SK-N-DZ (cell line): Measurements from ENCODE around the gene GINS3.

Source experiments
- DNase-seq: peaks from one replicate; pipeline ENCODE4 v3.0.0-alpha.2; 2015; ENCODE audit warnings: low spot score

GINS3 gene

DNA sequence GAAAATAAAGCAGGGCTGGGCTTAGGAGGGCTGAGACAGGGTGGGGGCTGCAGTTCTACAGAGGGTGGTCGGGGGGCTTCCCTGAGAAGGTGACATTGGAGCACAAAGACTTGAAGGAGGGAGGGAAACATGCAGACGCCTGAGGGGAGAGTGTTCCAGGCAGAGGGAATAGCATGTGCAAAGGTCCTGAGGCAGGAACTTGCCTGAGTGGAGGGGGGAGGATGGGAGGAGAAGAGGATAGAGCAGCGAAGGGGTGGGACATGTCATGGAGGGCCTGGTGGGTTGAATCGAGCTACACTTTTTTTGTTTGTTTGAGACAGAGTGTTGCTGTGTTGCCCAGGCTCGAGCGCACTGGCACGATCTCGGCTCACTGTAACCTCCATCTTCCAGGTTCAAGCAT, 33.0 kb downstream of the GINS3 start:
- no peak for DNase-seq

GRCh38 chr16:58425756-58426494, 33.7 kb downstream of the GINS3 start:
- DNase-seq: no peak

DNA sequence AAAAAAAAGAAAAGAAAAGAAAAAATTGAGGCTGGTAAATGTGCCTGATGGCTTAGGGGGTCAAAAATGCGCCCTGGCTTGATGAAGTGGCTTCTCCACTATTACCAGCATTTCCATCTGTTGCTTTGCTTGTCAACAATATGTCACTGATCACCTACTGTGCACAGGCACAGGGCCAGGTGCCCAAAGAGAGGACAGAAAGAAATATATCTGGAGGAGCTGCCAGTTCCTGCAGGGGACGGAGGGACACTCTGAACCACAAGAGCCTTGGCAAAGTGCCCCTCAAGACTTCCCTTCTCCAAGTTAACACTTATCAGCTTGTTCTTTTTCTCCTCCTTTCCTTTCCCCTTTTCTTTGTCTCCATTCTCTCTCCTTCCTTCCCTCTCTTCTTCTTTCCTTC, 34.7 kb downstream of the GINS3 start:
- no peak for DNase-seq

- DNase-seq: no peak
Observed at GRCh38 chr16:58428621-58429542, 36.6 kb downstream of the GINS3 start.

DNA sequence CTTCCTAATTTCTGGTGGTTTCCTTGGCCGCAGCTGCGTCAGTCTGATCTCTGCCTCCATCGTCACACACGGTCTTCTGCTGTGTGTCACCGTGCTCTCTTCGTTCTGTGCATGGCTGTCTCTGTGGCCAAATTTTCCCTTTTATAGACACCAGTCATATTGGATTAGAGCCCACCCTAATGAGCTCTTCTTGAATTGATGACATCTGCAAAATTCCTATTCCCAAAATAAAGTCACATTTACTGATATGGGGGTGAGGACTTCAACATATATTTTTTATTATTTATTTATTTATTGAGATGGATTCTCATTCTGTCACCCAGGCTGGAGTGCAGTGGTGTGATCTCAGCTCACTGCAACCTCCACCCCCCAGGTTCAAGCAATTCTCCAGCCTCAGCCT, 38.4 kb downstream of the GINS3 start:
- DNase-seq: no peak

- DNase-seq: no peak
Observed at GRCh38 chr16:58433569-58433951, 41.3 kb downstream of the GINS3 start.

GRCh38 chr16:58435779-58436178, 43.5 kb downstream of the GINS3 start:
- DNase-seq: no peak

GRCh38 chr16:58440131-58440530, 47.9 kb downstream of the GINS3 start:
- DNase-seq: no peak

- no peak for DNase-seq
Observed at GRCh38 chr16:58442547-58442946, 50.3 kb downstream of the GINS3 start.

- DNase-seq: no peak
Observed at GRCh38 chr16:58443783-58444182, 51.5 kb downstream of the GINS3 start.

- no peak for DNase-seq
Observed at GRCh38 chr16:58444265-58444664, 52.0 kb downstream of the GINS3 start.

GRCh38 chr16:58448890-58449289, 56.6 kb downstream of the GINS3 start:
- DNase-seq: peak; percentile 99

DNA sequence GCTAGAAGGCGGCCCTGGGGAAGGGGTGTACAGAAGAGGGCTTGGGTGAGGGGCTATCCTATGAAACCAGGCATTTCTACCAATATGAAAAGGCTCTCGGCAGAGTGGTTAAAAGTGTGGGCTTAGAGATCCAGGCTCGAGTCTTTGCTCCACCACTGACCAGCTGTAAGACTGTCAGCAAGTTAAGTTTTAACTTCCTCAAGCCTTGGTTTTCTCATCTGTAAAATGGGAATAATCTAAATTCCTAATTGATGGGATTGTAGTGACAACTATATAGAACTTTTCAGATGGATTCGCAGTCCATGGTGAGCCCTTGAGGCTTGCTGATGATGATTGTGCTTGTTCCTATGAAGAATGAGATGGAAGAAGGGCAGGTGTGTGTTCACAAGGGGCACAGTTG, 57.0 kb downstream of the GINS3 start:
- no peak for DNase-seq

GRCh38 chr16:58449768-58450167, 57.5 kb downstream of the GINS3 start:
- peak; percentile 38 for DNase-seq

DNA sequence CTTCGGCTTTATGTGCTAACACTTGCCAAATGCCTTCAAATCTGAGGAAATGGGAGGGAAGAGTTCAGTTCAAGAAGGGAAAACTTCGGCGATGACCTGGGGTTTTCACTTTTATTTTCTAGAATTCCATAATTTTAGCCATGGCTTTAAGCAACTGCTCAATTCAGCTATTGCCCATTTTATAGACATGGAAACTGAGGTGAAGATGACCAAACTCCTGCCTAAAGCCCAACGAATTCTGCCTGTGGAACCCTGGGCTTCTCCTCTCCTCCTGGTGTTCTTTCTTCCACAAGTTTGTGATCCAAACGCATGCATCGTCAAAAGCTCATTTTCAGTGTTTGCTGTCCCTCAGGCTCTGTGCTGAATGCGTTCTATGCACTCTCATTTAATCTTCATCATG, 58.3 kb downstream of the GINS3 start:
- DNase-seq: no peak

- peak; percentile 70 for DNase-seq
Observed at GRCh38 chr16:58451265-58451689, 59.0 kb downstream of the GINS3 start.

GRCh38 chr16:58451945-58452401, 59.7 kb downstream of the GINS3 start:
- DNase-seq: peak; percentile 58

- DNase-seq: no peak
Observed at GRCh38 chr16:58452640-58453039, 60.4 kb downstream of the GINS3 start.

- no peak for DNase-seq
Observed at GRCh38 chr16:58454178-58454577, 61.9 kb downstream of the GINS3 start.

DNA sequence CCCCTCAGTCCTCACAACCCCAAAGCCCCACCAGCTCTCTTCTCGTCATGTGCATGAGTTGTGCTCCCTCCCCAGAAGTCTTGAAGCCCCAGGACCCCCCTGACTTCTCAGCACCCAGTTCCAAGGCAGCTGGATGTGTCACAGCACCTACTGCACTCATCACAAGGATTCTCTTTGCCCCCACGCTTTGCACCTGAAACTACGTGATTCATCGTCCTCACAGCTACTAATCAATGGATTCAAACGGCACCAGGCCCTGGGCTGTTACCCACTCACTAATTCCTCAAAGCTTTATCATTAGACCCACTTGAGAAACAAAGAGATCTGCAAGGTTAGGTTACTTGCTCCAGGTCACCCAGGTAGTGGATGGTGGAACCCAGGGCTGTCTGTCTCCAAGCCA, 62.6 kb downstream of the GINS3 start:
- DNase-seq: no peak
